GM12865 (cell line): ENCODE data around the gene FTSJ1.

ENCODE experiments used
- DNase-seq: peaks from one replicate; pipeline ENCODE4 v3.0.0; 2010; ENCODE audit warnings: low read depth
- H3K4me3 ChIP-seq: 2 replicates; pipeline ENCODE4 v1.5.1; 2011; ENCODE audit warnings: mild to moderate bottlenecking, low read depth, low read length, control low read depth
- TF ChIP-seq, protein P1 (sequence below): IDR thresholded peaks from 2 replicates; pipeline ENCODE4 v1.5.1; 2011; ENCODE audit warnings: low read length, control low read depth, low read depth, inconsistent platforms; ENCODE audit not compliant: insufficient read depth; ENCODE audit errors: missing control alignments

Gene FTSJ1

DNA sequence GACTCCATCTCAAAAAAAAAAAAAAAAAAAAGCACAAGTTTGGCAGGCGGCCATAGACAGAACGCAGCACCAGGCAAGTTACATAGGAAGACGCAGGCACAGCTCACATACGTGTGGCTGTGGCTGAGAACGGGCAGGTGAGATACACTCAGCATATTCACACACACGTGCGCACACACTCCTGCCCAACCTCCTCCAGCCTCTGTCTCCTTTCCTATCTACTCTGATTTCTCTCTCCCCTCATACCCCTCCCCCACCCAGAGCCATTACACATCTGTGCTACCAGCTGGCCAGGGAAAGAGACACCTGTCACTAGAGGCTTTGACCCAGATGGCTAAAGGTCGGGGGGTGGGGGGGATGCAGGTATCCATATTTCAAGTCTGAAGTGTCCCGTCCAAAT, 3.8 kb upstream of the FTSJ1 start:
- no peak for DNase-seq
- no peak overlapping the region for H3K4me3 ChIP-seq
- TF ChIP-seq, protein P1, sequence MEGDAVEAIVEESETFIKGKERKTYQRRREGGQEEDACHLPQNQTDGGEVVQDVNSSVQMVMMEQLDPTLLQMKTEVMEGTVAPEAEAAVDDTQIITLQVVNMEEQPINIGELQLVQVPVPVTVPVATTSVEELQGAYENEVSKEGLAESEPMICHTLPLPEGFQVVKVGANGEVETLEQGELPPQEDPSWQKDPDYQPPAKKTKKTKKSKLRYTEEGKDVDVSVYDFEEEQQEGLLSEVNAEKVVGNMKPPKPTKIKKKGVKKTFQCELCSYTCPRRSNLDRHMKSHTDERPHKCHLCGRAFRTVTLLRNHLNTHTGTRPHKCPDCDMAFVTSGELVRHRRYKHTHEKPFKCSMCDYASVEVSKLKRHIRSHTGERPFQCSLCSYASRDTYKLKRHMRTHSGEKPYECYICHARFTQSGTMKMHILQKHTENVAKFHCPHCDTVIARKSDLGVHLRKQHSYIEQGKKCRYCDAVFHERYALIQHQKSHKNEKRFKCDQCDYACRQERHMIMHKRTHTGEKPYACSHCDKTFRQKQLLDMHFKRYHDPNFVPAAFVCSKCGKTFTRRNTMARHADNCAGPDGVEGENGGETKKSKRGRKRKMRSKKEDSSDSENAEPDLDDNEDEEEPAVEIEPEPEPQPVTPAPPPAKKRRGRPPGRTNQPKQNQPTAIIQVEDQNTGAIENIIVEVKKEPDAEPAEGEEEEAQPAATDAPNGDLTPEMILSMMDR, result no peak

DNA sequence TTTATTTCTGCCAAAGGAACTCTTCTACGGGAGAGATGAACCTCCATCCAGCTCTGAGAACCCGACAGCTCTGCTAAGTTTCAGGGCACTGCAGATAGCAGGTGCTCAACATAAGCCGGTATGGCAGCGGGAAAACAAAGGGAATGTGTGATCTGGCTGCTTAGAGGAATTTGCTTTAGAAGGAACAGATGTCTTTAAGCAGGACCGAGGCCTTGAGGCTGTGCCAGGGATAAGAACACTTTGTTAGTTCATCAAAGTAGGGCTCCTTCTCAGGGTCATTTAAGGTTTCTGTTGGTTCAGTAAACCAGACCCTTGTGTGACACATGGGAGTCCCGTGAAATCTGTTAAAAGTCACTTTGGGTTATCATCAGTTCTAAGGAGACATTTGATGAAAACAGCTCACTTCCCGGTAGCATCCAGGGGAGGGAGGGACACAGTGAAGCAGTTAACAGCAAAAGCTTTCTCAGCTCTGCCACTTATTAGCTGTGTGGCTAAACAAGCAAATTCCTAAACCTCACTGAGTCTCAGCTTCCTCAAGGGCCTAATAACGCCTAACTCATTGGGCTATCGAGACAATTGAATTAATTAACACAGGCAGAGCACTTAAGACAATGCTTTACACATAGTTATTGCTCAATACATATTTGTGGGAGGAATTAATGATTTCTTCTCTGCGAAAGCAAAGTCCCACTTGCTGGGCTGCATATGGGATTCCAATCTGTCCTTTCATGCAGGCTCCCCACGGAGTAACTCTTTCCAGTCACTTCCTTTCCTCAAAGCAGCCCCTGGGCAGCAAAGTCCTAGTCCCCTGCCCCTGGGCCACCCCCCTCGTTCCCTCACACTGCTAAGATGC, 2.9 kb upstream of the FTSJ1 start:
- no peak overlapping the region for H3K4me3 ChIP-seq
- TF ChIP-seq, protein P1, result no peak
- DNase-seq, result no peak

- H3K4me3 ChIP-seq, result no peak overlapping the region
- TF ChIP-seq, protein P1, result no peak
- DNase-seq, result no peak
Measured at GRCh38 chrX:48473704-48473990, 2.4 kb upstream of the FTSJ1 start.

GRCh38 chrX:48474127-48474526, 1.9 kb upstream of the FTSJ1 start:
- TF ChIP-seq, protein P1, result peak; percentile 14
- H3K4me3 ChIP-seq, result no peak overlapping the region
- DNase-seq, result peak; percentile 40

- H3K4me3 ChIP-seq, result peak overlapping the region; percentile 93
- TF ChIP-seq, protein P1, result no peak
- no peak for DNase-seq
Measured at GRCh38 chrX:48474581-48474980, 1.4 kb upstream of the FTSJ1 start.

DNA sequence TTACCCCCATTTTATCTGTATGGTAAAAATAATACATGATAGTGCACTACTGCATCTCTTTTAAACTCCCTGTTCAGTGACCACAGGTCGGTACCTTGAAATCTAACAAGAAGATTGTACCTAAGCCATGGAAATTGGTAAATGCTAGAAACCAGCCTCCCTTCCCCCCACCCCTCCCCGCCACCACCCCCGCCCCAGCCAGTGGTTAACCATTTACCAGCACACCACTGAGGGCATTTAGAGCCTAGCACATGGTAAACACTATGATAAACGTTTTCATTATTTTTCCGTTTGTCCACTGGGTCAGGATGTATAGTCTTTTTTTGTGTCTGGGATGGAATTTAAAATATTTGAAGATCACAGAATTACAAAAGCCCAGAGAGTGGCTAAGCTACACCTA, 703 bp upstream of the FTSJ1 start:
- no peak for DNase-seq
- TF ChIP-seq, protein P1, result no peak
- H3K4me3 ChIP-seq, result peak overlapping the region; percentile 93

- H3K4me3 ChIP-seq, result peak overlapping the region; percentile 93
- no peak for DNase-seq
- TF ChIP-seq, protein P1, result no peak
Measured at GRCh38 chrX:48476919-48477318, 920 bp downstream of the FTSJ1 start.
